Right hindlimb (tissue), 1 donor: ENCODE measurements around the gene CA10.
A peak's percentile ranks its signal among the peaks of the same experiment; 100 is the strongest.

ENCODE experiments used
- DNase-seq: peaks from one replicate; pipeline ENCODE4 v3.0.0-alpha.2; 2018

Gene CA10

DNA sequence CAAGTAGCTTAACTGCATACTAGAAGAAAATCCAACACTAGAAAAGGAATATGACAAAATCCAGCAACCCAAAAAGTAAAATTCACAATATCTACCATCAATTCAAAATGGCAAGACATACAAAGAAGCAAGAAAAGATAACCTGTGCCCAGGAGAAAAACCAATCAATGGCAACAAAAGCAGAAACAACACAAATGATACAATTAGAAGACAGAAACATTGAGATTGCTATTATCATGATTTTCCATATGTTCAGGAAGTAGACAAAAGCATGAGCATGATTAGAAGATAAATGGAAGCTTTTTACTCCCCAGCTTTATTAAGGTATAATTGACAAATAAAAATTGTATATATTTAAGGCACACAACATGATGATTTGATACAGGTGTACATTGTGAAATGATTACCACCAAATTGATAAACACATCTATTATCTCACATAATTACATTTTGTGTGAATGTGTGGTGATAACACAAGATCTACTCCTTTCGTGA is 117.3 kb downstream of the CA10 start:
- DNase-seq, result no peak

DNA sequence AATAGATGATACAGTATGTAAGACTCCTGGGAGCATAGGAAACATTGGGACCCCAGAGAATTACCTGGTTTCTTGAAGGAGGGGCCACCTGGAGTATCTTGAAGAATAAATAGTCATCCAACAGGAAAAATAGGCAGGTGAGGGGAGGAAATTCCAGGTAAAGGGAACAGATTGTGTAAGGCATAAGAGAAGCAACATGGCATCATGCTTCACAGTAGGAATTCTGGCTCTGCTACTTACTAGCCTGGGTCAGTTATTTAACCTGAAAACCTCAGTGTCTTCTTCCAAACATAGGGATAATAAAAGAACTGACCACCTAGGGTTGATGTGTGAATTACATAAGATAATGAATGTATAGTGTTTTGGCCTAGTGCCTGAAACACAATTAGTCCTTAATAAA is 122.1 kb downstream of the CA10 start:
- DNase-seq, result no peak

DNA sequence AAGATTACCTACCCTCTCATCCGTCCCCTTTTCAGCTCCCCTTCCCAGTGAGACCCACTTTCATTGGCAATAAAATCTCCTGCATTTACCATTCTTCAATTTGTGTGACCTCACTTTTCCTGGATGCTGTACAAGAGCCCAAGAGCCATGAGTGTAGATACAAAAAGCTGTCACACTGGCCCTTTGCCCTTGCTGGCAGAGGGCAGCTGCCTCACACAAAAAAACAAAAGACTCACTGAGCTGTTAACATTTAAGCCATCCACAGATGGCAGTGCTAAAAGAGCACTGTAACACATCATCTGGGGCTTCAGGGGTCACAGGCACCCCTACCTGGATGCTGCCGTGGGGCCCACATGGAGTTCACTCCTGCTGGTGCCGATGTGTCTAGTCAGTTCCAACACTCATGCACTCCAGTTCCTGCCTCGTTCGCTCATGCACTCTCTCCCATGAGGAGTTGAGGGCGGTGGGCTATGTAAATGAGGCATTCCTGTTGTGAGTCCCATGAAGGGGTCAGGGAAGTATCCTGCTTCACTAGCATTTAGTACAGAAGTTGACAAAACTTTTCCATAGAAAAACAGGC is 123.1 kb downstream of the CA10 start:
- no peak for DNase-seq

DNA sequence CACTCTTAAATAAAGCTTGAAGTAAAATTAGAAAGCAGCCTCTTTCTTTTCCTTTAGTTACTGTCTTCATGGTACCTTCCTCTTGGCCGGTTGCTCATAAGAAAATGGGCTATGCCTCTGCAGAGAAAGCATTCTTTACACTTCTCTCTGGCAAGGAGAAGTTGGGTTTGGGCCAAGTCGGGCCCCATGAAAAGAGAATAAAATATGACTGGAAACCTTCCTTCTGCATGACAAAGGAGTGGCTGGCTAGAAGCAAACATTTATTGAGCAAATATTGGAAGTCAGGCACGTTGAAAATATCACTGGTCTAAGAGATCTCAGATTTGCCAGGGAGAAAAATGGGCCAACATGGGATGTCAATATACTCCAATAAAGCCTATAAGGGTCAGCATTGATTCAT is 126.1 kb downstream of the CA10 start:
- DNase-seq, result no peak

DNA sequence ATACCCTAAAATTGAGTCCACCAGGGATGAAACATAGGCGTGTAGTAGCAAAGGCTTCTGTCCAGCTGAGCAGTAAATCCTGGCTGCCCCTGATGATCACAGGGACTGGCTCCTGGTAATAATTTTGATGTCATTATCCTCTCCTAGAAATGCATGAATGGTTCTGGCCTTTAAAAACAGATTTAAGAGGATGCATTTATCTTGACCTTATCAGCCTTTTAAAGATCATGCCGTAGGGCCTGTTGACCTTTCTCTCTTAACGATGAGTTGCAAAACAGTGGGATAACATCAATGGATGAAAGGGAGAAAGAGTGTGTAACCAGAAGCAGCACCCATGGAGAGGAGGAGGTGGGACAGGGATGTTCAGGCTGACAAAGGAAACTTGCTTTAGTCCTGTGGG is 128.5 kb downstream of the CA10 start:
- DNase-seq, result no peak

DNA sequence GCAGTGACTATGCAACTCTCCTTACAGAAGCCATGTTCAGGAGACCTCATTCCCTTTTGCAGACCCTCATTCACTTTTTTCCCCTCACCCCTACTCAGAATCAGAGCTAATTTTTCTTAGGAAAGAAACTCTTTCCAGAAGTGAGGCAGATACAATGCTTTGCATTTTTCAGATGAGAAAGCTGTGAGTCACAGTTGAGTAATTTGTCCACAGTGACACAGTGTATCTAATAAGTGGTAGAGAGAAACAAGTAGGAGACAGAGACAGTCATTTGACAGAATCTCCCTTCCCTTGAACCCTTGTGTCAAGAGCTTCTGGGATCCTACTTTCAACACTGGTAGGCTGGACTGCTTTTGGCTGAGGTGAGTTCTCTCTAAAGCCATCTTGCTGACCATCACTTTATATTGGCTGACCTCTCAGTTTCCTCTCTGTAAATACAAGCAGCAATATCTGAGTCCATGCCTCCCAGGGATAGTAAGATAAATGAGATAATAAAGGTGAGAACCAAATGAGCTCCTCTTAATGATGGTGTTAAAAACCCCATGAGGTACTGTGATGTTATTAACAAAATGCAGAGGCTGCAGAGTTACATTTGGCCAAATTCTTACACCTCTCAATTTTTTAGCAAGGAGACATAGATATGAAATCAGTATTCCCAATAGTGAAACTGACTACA is 130.8 kb downstream of the CA10 start:
- DNase-seq, result no peak

DNA sequence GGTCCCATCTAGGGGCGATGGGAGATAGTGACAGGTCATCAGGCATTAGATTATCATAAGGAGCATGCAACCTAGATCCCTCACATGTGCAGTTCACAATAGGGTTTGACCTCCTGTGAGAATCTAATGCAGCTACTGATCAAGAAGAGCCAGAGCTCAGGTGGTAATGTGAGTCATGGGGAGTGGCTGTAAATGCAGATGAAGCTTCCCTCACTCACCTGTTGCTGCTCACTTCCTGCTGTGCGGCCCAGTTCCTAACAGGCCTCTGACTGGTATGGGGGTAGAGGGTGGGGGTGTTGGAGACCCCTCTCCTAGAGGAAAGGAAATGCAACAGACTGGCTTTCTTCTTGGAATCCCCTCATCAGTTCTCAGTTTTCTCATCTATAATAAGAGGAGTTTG is 131.4 kb downstream of the CA10 start:
- no peak for DNase-seq

DNA sequence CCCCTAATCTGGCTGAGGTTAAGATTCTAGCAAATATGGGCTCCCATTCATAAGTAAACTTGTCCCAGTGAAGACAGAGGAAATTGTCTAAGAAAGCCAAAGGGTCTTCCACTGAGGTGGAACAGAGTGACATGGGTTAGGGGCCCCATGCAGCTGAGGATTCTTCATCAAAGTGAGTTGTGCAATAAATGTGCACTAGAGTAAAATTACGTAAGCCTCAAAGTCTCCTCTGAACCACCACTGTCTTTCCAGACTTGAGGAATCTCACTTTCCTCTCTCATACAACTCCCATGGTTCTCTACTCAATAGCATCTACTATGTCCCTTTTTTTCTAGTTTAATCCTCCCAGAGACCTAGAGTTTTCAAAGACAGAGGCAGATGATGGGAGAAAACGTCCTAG is 132.4 kb downstream of the CA10 start:
- no peak for DNase-seq

DNA sequence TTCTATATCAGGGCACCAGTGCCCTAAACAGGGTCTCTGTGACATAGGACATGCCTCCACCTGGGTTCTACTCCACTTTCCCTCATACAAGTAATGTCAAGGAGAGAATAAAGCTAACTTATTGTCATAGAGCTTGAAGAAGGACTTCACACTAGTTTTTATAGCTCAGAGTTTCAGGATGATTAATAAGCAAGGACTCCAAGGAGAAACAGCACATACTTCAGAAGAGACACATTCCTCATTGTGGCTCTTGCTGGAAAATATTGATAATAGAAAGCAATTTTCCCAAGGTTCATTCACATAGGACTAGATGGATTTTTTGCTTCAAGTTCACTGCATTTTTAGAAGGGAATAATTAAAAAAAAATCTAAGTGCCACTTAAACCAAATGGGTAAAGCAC is 133.3 kb downstream of the CA10 start:
- no peak for DNase-seq

DNA sequence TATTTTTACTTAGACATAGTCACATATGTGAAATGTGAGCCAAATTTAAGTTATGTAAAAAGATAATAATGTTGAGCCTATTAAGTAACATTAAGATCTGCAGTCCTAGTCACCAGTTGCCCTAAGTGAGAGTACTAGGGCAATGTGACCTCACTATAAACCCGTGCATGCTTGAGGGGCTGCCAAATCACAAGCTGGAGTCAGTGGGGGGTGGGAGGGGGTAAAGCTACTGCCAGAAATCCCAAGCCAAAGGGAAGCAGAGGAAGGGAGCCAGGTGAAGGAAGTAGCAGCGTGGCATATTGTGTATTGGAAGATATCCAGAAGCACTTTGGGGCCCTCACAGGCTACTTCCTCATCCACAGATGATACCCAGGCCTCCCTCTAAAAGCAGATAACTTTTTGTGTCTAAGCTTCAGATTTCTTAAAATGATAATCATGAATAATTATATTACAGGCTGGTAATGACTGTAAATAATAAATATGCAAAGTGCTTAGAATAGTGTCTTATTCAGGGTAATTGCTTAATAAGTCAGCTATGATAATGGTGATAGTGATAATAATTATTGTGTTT is 134.1 kb downstream of the CA10 start:
- peak; percentile 17 for DNase-seq

DNA sequence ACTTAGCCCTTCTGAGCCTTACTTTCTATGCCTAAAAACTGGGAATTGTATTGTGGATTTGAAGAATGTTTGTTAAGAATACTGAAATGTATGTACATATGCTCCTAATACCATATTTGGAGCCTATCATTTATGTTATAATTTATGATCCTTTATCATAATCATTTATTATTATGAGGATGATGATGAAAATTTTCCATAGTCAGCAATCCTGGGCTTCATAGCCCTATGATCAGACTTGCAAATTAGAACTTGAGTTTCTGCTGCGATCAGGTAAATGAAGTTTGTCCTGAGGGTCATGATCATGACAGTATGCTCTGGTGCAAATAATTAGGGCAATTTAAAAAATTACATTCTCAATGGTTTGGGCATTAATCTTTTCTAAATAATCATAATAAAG is 147.4 kb downstream of the CA10 start:
- DNase-seq, result no peak

DNA sequence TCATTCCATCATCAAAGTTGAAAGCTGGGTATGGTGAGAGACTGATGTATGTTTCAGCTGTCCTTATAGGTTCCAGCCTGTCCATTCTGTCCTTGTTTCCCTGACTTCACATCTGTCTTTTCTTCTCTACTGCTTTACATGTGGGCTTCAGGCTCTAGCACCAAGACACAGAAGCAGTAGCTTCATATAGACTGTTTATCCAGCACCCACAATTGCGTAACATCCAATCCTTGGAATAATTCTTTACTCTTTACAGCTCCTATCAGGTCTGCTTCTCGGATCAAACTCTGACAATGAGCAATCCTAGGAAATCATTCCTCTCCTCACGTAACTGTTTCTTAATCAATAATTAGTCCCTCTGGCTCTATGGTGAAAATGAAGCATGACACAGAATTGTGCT is 158.9 kb downstream of the CA10 start:
- no peak for DNase-seq

DNA sequence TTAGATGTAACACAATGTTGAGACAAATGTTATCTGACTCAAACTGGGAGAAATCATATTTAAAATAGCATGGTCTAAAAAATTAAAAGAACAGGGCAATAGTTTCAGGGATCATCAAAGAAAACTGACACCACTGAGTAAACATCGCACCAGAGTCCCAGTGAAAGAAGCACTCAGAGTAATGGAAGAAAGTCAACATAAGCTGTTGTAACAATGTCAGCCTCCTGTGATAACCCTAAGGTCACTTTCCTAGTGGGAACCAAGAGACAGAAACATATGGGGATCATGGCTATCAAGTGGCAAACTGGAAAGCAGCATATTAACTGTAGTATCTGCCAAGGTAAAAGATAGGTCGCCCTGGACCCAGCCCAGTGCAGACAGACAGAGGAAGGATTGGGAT is 160.8 kb downstream of the CA10 start:
- DNase-seq, result no peak

DNA sequence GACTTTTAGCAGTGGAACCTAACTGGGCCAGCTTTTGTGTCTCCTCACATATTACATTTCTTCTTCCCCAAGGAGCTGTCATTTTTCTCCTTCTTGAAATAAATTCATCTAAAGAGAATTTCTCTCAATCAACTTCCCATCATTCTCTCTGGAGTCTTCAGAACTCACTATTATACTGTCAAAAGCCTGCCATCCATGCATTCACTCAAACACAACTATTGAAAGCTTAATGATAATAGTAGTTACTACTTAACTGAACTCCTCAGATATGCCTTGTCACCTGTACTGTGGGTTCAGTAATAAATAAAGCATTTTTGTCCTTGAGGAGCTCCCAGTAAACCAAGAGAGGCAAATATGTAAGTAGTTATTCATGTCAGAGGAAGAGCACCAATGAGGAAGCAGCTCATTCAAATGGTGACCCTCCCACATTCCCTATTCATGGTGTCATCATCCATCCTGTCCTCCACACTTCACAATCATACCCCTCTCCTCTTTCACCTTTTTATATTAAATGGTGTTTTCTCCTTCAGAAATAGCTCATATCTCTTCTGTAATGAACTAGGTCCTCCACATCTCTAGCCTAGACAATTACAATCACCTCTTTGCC is 162.6 kb downstream of the CA10 start:
- DNase-seq, result no peak

DNA sequence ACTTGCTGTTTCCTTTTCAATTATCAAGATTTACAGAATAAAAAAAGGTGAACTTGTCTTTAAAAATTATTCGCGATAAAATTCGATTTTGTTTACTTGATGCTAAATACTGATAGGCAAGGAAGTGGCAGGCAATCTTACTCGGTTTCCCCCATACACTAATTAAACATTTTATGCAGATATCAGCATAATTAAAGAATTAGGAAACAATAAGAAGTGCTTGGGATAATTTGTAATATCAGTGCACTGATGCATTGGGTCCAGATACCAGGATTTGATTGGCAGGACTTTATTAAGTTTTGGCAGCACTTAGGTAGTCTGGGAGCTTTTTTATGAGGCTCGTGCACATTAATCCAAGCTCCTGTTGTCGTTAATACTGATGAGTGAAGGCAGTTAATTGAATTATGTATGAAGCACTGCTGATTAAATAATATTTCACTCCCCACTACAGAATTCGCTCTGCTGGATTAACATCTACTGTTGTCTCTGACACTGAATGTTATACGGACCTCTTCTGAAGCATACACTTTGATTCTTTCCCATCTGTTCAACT is 165.6 kb downstream of the CA10 start:
- no peak for DNase-seq

DNA sequence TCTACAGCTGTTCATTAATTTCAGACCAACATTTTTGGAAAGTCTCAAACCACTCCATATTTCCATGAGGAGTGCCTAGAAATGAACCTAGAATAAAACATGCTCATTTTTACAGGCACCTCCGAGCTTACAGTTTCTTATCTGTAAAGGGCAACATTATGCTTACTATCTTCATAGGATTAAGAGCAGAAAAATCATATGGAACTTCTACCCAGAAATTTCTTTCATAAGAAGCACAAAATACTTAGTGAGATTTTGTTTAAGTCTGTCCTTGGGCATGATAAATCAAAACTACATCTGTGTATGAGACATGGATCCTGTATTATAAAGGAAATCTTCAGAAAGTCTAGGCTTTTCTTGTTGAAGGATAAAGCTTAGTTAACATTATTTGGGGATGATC is 187.4 kb downstream of the CA10 start:
- DNase-seq, result no peak

DNA sequence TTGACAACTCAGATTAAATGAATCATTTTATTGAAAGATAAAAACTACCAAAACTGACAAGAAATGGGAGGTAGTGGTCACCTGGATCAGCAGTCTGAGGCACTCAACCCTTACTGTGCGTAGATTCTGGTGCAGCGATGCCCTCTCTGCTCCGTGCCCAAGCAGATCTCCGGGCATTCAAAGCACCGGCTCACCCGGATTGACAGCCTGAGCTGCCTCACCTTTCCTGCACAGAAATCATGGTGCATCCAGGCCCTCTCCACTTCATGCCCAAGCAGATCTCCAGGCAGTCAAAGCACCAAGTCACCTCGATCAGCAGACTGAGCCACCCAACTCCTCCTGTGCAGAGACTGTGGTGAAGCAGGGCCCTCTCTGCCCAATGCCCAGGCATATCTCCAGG is 196.8 kb downstream of the CA10 start:
- DNase-seq, result no peak

DNA sequence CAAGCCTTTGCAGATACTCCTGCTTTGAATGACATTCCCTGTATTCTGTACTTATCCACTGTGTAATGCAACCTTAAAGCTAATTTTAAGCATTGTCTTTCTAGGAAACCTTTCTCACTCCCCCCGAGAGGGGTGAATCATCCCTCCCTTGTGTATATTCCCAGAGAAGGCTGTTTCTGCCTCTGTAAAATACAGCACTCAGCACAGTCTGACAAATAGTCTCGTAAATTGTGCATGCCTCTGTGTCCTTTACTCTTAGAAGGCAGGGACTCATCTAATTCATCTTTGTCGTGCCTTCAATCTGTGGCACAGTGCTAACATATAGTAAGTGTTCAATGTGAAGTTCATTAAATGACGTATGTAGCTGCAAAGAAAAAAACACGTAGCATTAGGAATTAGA is 200.7 kb downstream of the CA10 start:
- no peak for DNase-seq

DNA sequence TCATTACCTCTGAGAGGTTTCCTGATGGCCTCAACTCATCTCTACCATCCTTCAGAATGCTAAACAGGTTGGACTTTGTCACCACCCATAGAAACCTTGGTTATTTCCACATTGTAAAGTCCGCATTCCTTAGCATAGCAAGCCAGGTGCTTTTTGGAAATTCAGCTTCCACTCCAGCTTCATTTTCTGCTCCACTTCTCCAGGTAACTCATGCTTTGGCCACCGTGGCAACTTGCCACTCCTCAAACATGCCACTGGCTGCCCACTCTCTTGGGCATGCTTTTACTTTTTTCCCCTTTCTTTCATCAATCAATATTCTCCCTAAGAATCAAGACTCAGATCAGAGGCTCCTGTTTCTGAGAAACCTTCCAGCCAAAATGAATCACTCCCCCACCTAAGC is 203.3 kb downstream of the CA10 start:
- DNase-seq, result no peak

DNA sequence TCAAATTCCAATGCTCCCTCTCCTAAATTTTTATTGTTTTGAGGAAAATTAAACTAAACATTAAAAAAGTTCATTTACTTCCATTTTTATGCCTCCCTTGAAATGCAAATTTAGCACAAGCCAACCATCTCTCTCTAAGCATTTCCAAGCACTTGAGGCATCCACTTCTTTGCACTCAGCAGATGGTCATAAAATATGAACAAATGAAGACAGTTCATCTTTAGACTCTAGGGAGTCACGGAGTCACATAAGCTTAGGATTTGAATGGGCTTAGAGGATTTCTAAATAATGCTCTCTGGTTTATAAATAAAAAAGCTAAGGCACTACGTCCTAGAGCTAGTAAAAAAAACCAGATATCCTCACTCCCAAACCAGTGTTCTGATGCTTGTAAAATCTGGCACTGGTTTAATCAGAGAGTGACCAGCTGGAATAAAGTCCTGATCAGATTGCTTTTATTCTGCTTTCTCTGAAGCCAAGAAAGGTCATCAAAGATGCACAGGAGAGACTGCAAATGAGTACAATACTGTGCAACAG is 204.2 kb downstream of the CA10 start:
- DNase-seq, result no peak

DNA sequence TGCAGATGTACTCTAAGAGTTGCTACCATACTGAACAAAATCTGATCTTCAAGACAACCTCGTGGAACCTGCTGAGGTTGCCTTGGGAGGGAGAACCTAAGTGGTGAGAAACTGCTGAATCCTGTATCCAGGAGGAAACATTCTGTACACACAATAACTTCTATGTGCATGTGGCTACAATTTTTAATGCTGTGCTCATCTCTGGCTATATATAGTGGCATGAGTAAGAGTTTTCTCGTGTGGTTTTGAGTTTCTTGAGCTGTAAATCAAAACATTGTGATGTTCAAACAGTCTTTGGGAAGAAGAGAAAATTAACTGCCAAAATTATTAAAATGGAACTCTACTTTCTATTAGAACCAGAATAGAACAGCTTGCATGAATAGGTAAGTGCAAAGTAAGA is 206.8 kb downstream of the CA10 start:
- DNase-seq, result no peak

DNA sequence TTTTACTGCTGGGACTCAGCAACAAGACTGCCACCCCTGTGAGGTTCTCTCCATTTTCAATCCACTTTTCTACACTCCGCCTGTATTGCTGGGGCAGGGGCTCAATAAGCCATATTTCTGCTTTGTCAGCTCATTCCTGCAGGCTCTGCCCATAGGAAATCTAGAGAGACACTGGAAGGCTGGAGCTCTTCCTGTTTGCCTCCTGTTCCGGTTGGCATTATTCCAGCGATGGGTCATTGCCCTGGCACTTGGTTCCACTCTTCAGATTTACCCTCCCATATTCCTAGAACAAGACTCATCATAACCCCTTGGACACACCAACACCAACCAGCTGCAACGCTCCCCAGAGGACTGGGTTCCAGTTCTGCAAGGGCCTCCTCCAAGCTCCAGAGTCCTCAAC is 210.4 kb downstream of the CA10 start:
- DNase-seq, result no peak

DNA sequence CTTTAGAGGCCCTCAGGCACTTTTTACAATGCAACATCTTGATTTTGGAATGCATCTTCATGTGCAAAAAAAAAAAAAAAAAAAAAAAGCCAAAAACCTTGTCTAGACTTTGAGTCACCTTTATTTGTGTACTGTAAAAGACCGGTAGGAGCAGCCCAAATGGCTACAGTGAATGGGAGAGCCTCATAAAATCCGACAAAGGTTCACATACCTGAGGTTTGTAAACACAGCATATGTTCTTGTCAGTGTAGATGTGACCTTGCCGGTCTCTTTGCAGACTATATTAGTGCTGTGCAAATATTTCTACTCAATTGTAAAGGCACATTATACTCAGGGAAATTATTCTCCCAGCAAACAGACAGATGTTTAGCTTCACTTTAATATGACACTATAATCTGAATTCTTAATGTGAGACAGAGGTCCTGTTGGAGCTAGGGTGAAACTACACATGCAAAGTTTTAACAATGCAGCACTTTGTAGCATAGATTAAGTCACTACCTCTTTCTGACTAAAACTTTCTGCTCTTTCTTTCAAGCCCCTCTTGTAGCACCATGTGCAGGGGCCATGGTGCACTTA is 211.3 kb downstream of the CA10 start:
- no peak for DNase-seq
